AG04449 (cell line): Measurements from ENCODE around the gene CELA1.

Experiments used
- CTCF ChIA-PET: fragments of 350-600 bp; formaldehyde crosslinking; extraction: SDS; loops from one replicate; lab custom pipeline; 2021; ENCODE audit warnings: antibody characterized with exemption; lab: Yijun Ruan, JAX
- POLR2A ChIA-PET: fragments of 400-600, 350-600 bp; formaldehyde crosslinking; extraction: SDS; loops from one replicate; lab custom pipeline; 2020; ENCODE audit warnings: antibody characterized with exemption, inconsistent platforms; lab: Yijun Ruan, JAX
- DNase-seq: peaks from one replicate; pipeline ENCODE4 v3.0.0-alpha.2; 2010; ENCODE audit warnings: low read depth, low spot score
- H3K4me3 ChIP-seq: 2 replicates; pipeline ENCODE4 v1.5.1; 2011; ENCODE audit warnings: low read depth, mild to moderate bottlenecking, control low read depth, low read length
- CTCF ChIP-seq: IDR thresholded peaks from one replicate; pipeline ENCODE4 v1.5.1; 2011; ENCODE audit warnings: mild to moderate bottlenecking, moderate library complexity, low read length, control low read depth, inconsistent platforms; ENCODE audit not compliant: insufficient read depth; ENCODE audit errors: missing control alignments

The CELA1 gene

GRCh38 chr12:51326698-51327439 lies 19.6 kb downstream of the CELA1 start:
- TF ChIP-seq CTCF = no peak
- H3K4me3 ChIP-seq = no peak overlapping the region
- CTCF ChIA-PET = interaction anchor here (3.0 kb wide), 1 partner anchor 14 kb away, joined by 18 read pairs; no protein-coding TSS in a partner anchor
- no peak for DNase-seq
- POLR2A ChIA-PET = interaction anchor here (0.6 to 0.7 kb wide), 3 partner anchors 19 to 86 kb away, joined by 3 to 4 read pairs (median 3); no protein-coding TSS in a partner anchor

GRCh38 chr12:51324953-51325352 lies 21.5 kb downstream of the CELA1 start:
- no peak for DNase-seq
- no peak overlapping the region for H3K4me3 ChIP-seq
- TF ChIP-seq CTCF = no peak
- POLR2A ChIA-PET = no interaction called here
- CTCF ChIA-PET = no interaction called here

GRCh38 chr12:51323966-51324895 lies 22.2 kb downstream of the CELA1 start, which contains the start of gene BIN2:
Gene BIN2, minus strand, starts transcription at chr12:51324174. Its CDS starts 72 bp downstream, at chr12:51324102.
- no peak for DNase-seq
- no peak for TF ChIP-seq CTCF
- no peak within 1 kb of the TSS for H3K4me3 ChIP-seq
- ChIA-PET CTCF (no interaction called here), POLR2A (no interaction called here)

GRCh38 chr12:51323317-51323960 lies 23.0 kb downstream of the CELA1 start:
- H3K4me3 ChIP-seq = no peak overlapping the region
- TF ChIP-seq CTCF = no peak
- POLR2A ChIA-PET = no interaction called here
- no peak for DNase-seq
- CTCF ChIA-PET = interaction anchor here (0.7 to 2.0 kb wide), 2 partner anchors 13 to 17 kb away, joined by 3 to 7 read pairs; no protein-coding TSS in a partner anchor

GRCh38 chr12:51322452-51322851 lies 24.0 kb downstream of the CELA1 start:
- TF ChIP-seq CTCF = no peak
- no peak overlapping the region for H3K4me3 ChIP-seq
- CTCF ChIA-PET = interaction anchor here (0.7 to 2.0 kb wide), 2 partner anchors 12 to 18 kb away, joined by 3 to 7 read pairs; no protein-coding TSS in a partner anchor
- POLR2A ChIA-PET = no interaction called here
- DNase-seq = no peak
